C4-2B (cell line): ENCODE measurements around the gene MTMR12.

Source experiments
- ZFX ChIP-seq: fragments of 450-650 bp; IDR thresholded peaks from 2 replicates; pipeline ENCODE4 v1.6.1; 2017
- TF ChIP-seq, protein P1 (sequence below): fragments of 450-650 bp; conservative IDR thresholded peaks from 2 replicates; pipeline ENCODE4 v1.5.1; 2017; ENCODE audit warnings: mild to moderate bottlenecking

DNA sequence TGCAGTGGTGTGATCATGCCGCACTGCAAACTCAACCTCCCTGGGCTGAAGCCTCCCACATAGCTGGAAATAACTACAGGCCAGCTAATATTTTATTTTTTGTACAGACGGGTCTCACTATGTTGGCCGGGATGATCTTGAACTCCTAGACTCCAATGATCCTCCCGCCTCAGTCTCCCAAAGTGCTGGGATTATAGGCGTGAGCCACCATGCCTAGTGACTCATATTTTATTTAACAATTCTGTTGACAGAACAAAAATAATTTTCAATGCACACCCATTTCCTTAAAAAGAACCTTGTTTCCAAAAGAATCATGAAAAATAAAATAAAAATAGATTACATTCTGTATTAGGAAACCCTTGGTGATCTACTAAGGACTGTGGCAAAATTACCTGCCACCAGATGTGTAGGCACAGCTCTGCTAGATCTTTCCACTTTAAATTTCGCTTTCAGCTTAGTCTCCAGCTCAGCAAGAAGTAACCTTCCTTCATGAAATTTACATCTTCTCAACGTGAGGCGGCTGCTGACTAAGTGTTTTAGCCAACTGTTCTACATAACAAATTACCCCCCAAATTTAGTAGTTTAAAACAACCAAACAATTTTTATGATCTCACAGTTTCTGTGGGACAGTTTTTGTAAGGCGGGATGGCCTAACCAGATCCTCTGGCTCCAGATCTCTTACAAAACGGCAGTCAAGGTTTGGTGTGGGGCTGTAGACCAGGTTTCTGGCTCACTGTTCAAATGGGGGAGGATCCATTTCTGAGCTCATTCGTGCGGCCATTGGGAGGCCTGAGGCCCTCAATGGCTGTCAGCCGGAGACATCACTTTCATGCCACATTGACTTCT lies 106.0 kb downstream of the MTMR12 start:
- TF ChIP-seq, protein P1, sequence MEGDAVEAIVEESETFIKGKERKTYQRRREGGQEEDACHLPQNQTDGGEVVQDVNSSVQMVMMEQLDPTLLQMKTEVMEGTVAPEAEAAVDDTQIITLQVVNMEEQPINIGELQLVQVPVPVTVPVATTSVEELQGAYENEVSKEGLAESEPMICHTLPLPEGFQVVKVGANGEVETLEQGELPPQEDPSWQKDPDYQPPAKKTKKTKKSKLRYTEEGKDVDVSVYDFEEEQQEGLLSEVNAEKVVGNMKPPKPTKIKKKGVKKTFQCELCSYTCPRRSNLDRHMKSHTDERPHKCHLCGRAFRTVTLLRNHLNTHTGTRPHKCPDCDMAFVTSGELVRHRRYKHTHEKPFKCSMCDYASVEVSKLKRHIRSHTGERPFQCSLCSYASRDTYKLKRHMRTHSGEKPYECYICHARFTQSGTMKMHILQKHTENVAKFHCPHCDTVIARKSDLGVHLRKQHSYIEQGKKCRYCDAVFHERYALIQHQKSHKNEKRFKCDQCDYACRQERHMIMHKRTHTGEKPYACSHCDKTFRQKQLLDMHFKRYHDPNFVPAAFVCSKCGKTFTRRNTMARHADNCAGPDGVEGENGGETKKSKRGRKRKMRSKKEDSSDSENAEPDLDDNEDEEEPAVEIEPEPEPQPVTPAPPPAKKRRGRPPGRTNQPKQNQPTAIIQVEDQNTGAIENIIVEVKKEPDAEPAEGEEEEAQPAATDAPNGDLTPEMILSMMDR: no peak
- TF ChIP-seq ZFX: no peak
